ENCODE results near the gene SPOCK1.

Gene SPOCK1

GRCh38 chr5:137325721-137326120 lies 173.4 kb downstream of the SPOCK1 start:
- Histone ChIP-seq H3K36me3 (ENCODE audit: control insufficient read depth, insufficient read depth, low read length) (no peaks in the 10 kb centered on the region), H3K9ac (ENCODE audit: low read length) (no peak overlapping the region), H3K4me1 (ENCODE audit: control insufficient read depth, insufficient read depth, low read length) (no peaks in the 10 kb centered on the region), H3K27me3 (ENCODE audit: control insufficient read depth, insufficient read depth, low read length) (no peaks in the 10 kb centered on the region), H3K27ac (ENCODE audit: low read depth, low read length) (no peak overlapping the region), H3K4me3 (ENCODE audit: low read length) (no peak overlapping the region)

- Histone ChIP-seq H3K4me3 (ENCODE audit: low read length) (no peak overlapping the region), H3K9ac (ENCODE audit: low read length) (no peak overlapping the region), H3K27ac (ENCODE audit: low read depth, low read length) (no peak overlapping the region), H3K36me3 (ENCODE audit: control insufficient read depth, insufficient read depth, low read length) (no peaks in the 10 kb centered on the region), H3K27me3 (ENCODE audit: control insufficient read depth, insufficient read depth, low read length) (peaks cover 2% of the 10 kb centered on the region), H3K4me1 (ENCODE audit: control insufficient read depth, insufficient read depth, low read length) (peaks cover 2% of the 10 kb centered on the region)
Observed at GRCh38 chr5:137320056-137321045, 178.8 kb downstream of the SPOCK1 start.

DNA sequence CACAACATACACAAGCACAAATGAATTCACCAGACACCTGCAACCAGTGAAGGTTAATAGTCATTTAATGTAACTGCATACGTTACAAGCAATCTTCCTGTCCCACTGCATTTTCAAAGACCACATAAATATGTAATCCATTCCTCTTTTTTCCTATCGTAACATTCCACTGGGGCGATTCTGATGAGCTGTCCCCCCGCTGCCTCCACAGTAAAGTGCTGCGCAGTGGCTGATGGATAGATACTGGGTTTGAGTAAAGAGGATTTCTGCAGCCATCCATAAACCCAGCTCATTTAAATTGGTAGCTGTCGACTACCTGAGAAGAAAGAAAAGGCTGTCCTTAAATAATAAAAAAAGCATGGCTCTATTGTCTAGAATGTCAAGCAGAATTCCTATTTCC lies 181.1 kb downstream of the SPOCK1 start:
- Histone ChIP-seq H3K4me3 (ENCODE audit: low read length) (no peak overlapping the region), H3K4me1 (ENCODE audit: control insufficient read depth, insufficient read depth, low read length) (peaks cover 2% of the 10 kb centered on the region), H3K9ac (ENCODE audit: low read length) (no peak overlapping the region), H3K27me3 (ENCODE audit: control insufficient read depth, insufficient read depth, low read length) (peaks cover 3% of the 10 kb centered on the region), H3K27ac (ENCODE audit: low read depth, low read length) (no peak overlapping the region), H3K36me3 (ENCODE audit: control insufficient read depth, insufficient read depth, low read length) (no peaks in the 10 kb centered on the region)

GRCh38 chr5:137316346-137316736 lies 182.8 kb downstream of the SPOCK1 start:
- peaks cover 2% of the 10 kb centered on the region for H3K4me1 ChIP-seq (ENCODE audit: control insufficient read depth, insufficient read depth, low read length)
- no peak overlapping the region for H3K27ac ChIP-seq (ENCODE audit: low read depth, low read length)
- no peaks in the 10 kb centered on the region for H3K36me3 ChIP-seq (ENCODE audit: control insufficient read depth, insufficient read depth, low read length)
- H3K27me3 ChIP-seq (ENCODE audit: control insufficient read depth, insufficient read depth, low read length): peaks cover 3% of the 10 kb centered on the region
- H3K9ac ChIP-seq (ENCODE audit: low read length): no peak overlapping the region
- H3K4me3 ChIP-seq (ENCODE audit: low read length): no peak overlapping the region

DNA sequence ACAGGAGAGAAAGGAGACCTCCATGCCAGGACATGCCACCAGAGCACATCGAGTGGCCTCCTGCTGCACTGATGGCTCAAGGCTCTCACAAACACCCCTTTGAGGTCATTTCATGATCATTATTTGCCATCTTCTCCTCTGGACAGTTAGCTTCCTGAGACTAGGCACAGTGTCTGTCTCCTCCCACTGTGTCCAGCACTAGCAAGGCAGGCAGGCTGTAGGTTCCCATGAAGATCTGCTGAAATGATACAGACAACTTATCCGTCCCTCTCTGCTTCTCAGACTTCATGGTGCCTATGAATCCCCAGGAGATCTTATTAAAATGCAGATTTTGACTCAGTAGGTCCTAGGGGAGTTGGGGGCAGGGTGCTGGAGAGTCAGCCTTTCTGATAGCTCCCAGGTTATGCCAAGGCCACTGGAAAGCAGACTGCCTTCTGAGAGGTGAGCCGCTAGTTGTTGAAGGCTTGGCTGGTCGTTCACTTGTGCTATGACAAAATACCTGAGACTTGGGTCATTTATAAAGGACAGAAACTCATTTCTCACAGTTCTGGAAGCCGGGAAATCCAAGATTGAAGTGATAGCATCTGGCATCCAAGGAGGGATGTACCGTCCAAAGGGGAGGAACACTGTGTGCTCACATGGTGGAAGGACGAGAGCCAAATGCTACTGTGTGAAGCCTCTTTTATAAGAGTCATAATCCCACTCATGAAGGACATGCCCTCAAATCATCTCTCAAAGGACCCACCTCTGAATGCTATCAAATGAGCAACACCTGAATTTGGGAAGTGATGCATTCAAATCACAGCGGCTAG lies 183.4 kb downstream of the SPOCK1 start:
- no peaks in the 10 kb centered on the region for H3K36me3 ChIP-seq (ENCODE audit: control insufficient read depth, insufficient read depth, low read length)
- H3K27ac ChIP-seq (ENCODE audit: low read depth, low read length): no peak overlapping the region
- H3K9ac ChIP-seq (ENCODE audit: low read length): no peak overlapping the region
- no peak overlapping the region for H3K4me3 ChIP-seq (ENCODE audit: low read length)
- peaks cover 3% of the 10 kb centered on the region for H3K27me3 ChIP-seq (ENCODE audit: control insufficient read depth, insufficient read depth, low read length)
- peaks cover 2% of the 10 kb centered on the region for H3K4me1 ChIP-seq (ENCODE audit: control insufficient read depth, insufficient read depth, low read length)

- Histone ChIP-seq H3K36me3 (ENCODE audit: control insufficient read depth, insufficient read depth, low read length) (no peaks in the 10 kb centered on the region), H3K4me1 (ENCODE audit: control insufficient read depth, insufficient read depth, low read length) (no peaks in the 10 kb centered on the region), H3K9ac (ENCODE audit: low read length) (no peak overlapping the region), H3K27ac (ENCODE audit: low read depth, low read length) (no peak overlapping the region), H3K27me3 (ENCODE audit: control insufficient read depth, insufficient read depth, low read length) (peaks cover 3% of the 10 kb centered on the region), H3K4me3 (ENCODE audit: low read length) (no peak overlapping the region)
Observed at GRCh38 chr5:137315109-137315508, 184.0 kb downstream of the SPOCK1 start.

DNA sequence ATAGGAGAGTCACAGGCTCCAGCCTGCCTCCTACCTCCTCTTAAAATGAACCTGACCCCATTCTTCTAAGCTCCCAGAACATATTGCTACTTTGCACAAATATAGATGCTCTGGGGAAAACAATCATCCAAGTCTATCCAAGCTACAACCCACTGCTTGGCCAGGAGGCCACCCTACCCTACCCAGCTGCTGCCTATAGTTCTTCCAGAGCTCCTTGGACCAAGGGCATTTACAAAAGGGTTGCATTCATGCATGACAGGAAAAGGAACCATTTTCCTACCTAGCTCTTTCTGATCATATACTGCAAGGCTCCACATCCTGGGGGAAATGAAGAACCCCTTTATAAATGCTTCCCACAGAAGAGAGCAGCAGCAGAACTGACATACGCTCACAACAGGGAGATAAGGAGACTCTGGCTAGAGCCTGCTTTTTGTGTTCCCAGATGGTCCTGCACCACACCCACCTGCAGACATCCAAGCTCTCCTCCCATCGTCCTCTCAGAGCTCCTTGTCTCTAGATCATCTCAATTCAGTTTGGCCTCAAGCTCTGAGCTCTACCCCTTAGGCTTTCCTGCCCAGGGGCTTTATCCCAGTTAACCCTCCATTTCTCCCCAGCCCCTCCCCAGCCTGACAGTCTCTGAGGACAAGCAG lies 185.5 kb downstream of the SPOCK1 start:
- peaks cover 3% of the 10 kb centered on the region for H3K27me3 ChIP-seq (ENCODE audit: control insufficient read depth, insufficient read depth, low read length)
- H3K4me1 ChIP-seq (ENCODE audit: control insufficient read depth, insufficient read depth, low read length): peaks cover 2% of the 10 kb centered on the region
- H3K4me3 ChIP-seq (ENCODE audit: low read length): no peak overlapping the region
- no peak overlapping the region for H3K27ac ChIP-seq (ENCODE audit: low read depth, low read length)
- no peak overlapping the region for H3K9ac ChIP-seq (ENCODE audit: low read length)
- no peaks in the 10 kb centered on the region for H3K36me3 ChIP-seq (ENCODE audit: control insufficient read depth, insufficient read depth, low read length)

DNA sequence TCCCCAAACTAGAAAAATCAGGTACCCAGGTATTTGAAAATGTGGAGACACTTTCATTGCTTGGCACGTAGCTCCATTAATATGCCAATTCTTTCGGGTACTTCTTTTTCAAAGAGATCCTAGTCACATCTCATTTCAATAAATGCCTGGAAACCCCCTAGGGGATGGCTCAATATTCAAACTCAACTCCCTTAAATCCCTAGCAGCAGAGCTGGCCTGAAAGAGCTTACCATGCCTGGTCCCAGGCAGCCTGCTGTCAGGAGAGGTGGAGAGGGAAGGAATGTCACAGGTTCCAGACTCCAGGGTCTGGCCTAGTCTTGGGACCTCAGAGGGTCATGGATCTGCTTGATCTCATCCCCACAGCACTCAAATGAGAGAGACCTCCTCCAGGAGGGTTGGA lies 187.1 kb downstream of the SPOCK1 start:
- Histone ChIP-seq H3K4me1 (ENCODE audit: control insufficient read depth, insufficient read depth, low read length) (peaks cover 2% of the 10 kb centered on the region), H3K9ac (ENCODE audit: low read length) (no peak overlapping the region), H3K4me3 (ENCODE audit: low read length) (no peak overlapping the region), H3K27ac (ENCODE audit: low read depth, low read length) (no peak overlapping the region), H3K27me3 (ENCODE audit: control insufficient read depth, insufficient read depth, low read length) (peaks cover 3% of the 10 kb centered on the region), H3K36me3 (ENCODE audit: control insufficient read depth, insufficient read depth, low read length) (no peaks in the 10 kb centered on the region)

DNA sequence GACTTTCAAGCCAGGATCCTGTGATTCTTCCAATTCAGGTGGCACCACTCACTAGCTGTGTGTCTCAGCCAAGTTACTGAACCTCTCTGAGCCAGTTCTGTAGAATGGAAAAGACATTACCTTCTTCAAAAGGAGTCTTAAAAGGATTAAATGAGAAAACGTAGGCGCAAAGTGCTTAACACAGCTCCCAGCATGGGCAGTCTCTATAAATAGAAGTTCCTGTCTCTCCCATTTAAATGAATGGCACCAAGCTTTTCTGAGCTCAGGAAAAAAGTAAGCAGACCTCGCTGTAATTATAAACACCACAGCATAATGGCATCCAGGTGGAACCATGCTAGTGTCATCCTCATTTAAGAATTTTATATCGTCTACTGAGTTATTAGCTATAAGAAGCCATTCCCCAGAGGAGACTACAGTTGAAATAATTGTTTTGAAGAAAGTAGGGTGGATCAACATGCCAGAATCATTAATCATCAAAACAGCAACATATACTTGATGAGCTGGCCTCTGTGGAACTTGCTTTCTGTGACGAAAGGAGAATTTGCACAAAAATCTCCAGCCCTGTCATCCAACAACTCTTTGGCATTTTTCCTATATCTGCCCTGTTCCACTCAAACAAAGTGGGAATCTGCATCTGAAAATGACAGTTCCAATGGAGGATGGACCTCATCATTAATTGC lies 188.9 kb downstream of the SPOCK1 start:
- peaks cover 2% of the 10 kb centered on the region for H3K4me1 ChIP-seq (ENCODE audit: control insufficient read depth, insufficient read depth, low read length)
- no peak overlapping the region for H3K27ac ChIP-seq (ENCODE audit: low read depth, low read length)
- H3K4me3 ChIP-seq (ENCODE audit: low read length): no peak overlapping the region
- H3K9ac ChIP-seq (ENCODE audit: low read length): no peak overlapping the region
- H3K27me3 ChIP-seq (ENCODE audit: control insufficient read depth, insufficient read depth, low read length): no peaks in the 10 kb centered on the region
- H3K36me3 ChIP-seq (ENCODE audit: control insufficient read depth, insufficient read depth, low read length): no peaks in the 10 kb centered on the region

DNA sequence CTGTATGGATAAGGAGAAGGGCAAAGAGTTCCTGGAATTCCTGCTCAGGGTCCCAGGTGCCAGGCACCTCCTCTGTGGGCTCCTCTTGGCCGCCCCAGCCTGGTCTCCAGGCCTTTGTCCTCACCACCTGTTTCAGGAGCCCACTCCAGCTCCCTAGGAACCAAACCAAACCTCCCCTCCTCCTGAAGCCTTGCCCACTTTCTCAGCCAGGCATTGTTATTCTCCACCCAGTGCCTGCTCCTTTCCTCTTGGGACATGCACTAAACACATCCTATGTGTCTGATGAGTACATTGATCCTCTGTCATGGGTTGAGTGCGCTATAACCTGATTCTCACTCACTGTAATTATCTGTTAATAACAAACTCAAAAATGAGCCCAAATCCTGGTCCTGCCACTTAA lies 189.8 kb downstream of the SPOCK1 start:
- H3K27me3 ChIP-seq (ENCODE audit: control insufficient read depth, insufficient read depth, low read length): no peaks in the 10 kb centered on the region
- H3K9ac ChIP-seq (ENCODE audit: low read length): no peak overlapping the region
- H3K4me1 ChIP-seq (ENCODE audit: control insufficient read depth, insufficient read depth, low read length): peaks cover 2% of the 10 kb centered on the region
- no peak overlapping the region for H3K4me3 ChIP-seq (ENCODE audit: low read length)
- no peak overlapping the region for H3K27ac ChIP-seq (ENCODE audit: low read depth, low read length)
- no peaks in the 10 kb centered on the region for H3K36me3 ChIP-seq (ENCODE audit: control insufficient read depth, insufficient read depth, low read length)

GRCh38 chr5:137308311-137308710 lies 190.8 kb downstream of the SPOCK1 start:
- no peaks in the 10 kb centered on the region for H3K27me3 ChIP-seq (ENCODE audit: control insufficient read depth, insufficient read depth, low read length)
- no peak overlapping the region for H3K27ac ChIP-seq (ENCODE audit: low read depth, low read length)
- no peak overlapping the region for H3K4me3 ChIP-seq (ENCODE audit: low read length)
- H3K9ac ChIP-seq (ENCODE audit: low read length): no peak overlapping the region
- H3K36me3 ChIP-seq (ENCODE audit: control insufficient read depth, insufficient read depth, low read length): no peaks in the 10 kb centered on the region
- peaks cover 2% of the 10 kb centered on the region for H3K4me1 ChIP-seq (ENCODE audit: control insufficient read depth, insufficient read depth, low read length)

DNA sequence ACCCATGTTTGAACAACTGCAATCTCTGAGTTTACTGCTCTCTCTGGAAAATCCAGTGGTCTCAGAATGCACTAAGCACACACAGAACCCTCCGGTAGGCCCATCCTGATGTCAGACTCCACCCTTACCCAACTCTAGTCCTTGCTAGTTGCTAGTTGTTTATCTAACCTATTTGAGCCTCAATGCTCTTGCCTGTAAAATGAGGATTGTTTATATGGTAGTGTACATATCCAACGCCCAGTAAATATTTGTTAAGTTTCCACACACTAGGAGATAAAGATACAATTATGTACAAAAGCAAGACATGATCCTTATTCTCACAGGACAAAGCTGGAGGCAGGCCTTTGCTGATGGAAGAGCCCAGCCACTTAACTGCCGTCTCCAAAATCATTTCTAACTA lies 192.2 kb downstream of the SPOCK1 start:
- Histone ChIP-seq H3K27ac (ENCODE audit: low read depth, low read length) (no peak overlapping the region), H3K36me3 (ENCODE audit: control insufficient read depth, insufficient read depth, low read length) (no peaks in the 10 kb centered on the region), H3K4me1 (ENCODE audit: control insufficient read depth, insufficient read depth, low read length) (peaks cover 2% of the 10 kb centered on the region), H3K9ac (ENCODE audit: low read length) (no peak overlapping the region), H3K27me3 (ENCODE audit: control insufficient read depth, insufficient read depth, low read length) (no peaks in the 10 kb centered on the region), H3K4me3 (ENCODE audit: low read length) (no peak overlapping the region)

Data from rectal smooth muscle tissue (tissue), 1 donor.